HEK293T (cell line): ENCODE results near the gene LRRC10B.

Experiments used
- ARNT ChIP-seq: fragments of 450-650 bp; IDR thresholded peaks from 2 replicates; pipeline ENCODE4 v1.6.1; 2017; ENCODE audit warnings: mild to moderate bottlenecking
- FOXA1 ChIP-seq: fragments of 450-650 bp; IDR thresholded peaks from 2 replicates; pipeline ENCODE4 v1.6.1; 2016; ENCODE audit warnings: mild to moderate bottlenecking
- FOXK2 ChIP-seq: fragments of 450-650 bp; IDR thresholded peaks from 2 replicates; pipeline ENCODE4 v1.6.1; 2016; ENCODE audit warnings: mild to moderate bottlenecking
- NFRKB ChIP-seq: fragments of 450-650 bp; IDR thresholded peaks from 2 replicates; pipeline ENCODE4 v1.6.1; 2016; ENCODE audit warnings: mild to moderate bottlenecking, moderate library complexity
- SP1 ChIP-seq: fragments of 450-650 bp; IDR thresholded peaks from 2 replicates; pipeline ENCODE4 v1.6.1; 2017
- TARDBP ChIP-seq: fragments of 450-650 bp; IDR thresholded peaks from 2 replicates; pipeline ENCODE4 v1.6.1; 2016
- ZNF384 ChIP-seq: fragments of 450-650 bp; IDR thresholded peaks from 2 replicates; pipeline ENCODE4 v1.6.1; 2016

GRCh38 chr11:61549177-61549576 lies 40.6 kb downstream of the LRRC10B start:
- TF ChIP-seq SP1: no peak
- no peak for TF ChIP-seq ZNF384
- TF ChIP-seq NFRKB: no peak
- TF ChIP-seq TARDBP: no peak
- TF ChIP-seq FOXK2: no peak
- no peak for TF ChIP-seq ARNT
- TF ChIP-seq FOXA1: no peak
